Calu3 (cell line): ENCODE data around the gene SLC17A3. TPM values are rescaled to one million over a fixed set of nuclear protein-coding genes. Genes with fewer than 3 reads are reported as not detected.
A peak's percentile ranks its signal among the peaks of the same experiment; 100 is the strongest.

Experiments
- BruUV-seq: library from RNA; stranded (reverse); fragments of 400-500 nt; replicated peaks from 2 replicates; lab custom pipeline; 2021; lab: Mats Ljungman, UMichigan
- CTCF ChIA-PET: fragments of 300-600 bp; sonication (Branson Sonifier 250); formaldehyde crosslinking; loops from one replicate; lab custom pipeline; 2022; ENCODE audit warnings: antibody characterized with exemption; lab: Charles Lee
- DNase-seq: peaks from one replicate; pipeline ENCODE4 v3.0.0; 2022
- H3K27ac Mint-ChIP-seq: one replicate; pipeline ENCODE4 v1.8.0; 2022; ENCODE audit warnings: mixed read lengths; ENCODE audit not compliant: unreplicated experiment
- H3K27me3 Mint-ChIP-seq: one replicate; pipeline ENCODE4 v1.8.0; 2022; ENCODE audit warnings: mixed read lengths; ENCODE audit not compliant: unreplicated experiment
- H3K36me3 Mint-ChIP-seq: one replicate; pipeline ENCODE4 v1.8.0; 2022; ENCODE audit warnings: mild to moderate bottlenecking, moderate library complexity, mixed read lengths; ENCODE audit not compliant: insufficient read depth, unreplicated experiment
- H3K4me1 Mint-ChIP-seq: one replicate; pipeline ENCODE4 v1.8.0; 2022; ENCODE audit warnings: mild to moderate bottlenecking, low read depth, mixed read lengths; ENCODE audit not compliant: unreplicated experiment
- H3K4me3 Mint-ChIP-seq: one replicate; pipeline ENCODE4 v1.8.0; 2022; ENCODE audit warnings: mild to moderate bottlenecking, low read depth, moderate library complexity, mixed read lengths; ENCODE audit not compliant: unreplicated experiment
- H3K9me3 Mint-ChIP-seq: one replicate; pipeline ENCODE4 v1.8.0; 2022; ENCODE audit warnings: low read depth, mixed read lengths; ENCODE audit not compliant: unreplicated experiment
- CTCF ChIP-seq: fragments of 200-600 bp; IDR thresholded peaks from one replicate; pipeline ENCODE4 v1.8.0; 2022; ENCODE audit warnings: antibody characterized with exemption; ENCODE audit not compliant: unreplicated experiment
- intact Hi-C: fragments of 100-400 bp; cut with micrococcal nuclease; formaldehyde crosslinking; loops from one replicate; pipeline ENCODE4 v1.10.0; 2022; ENCODE audit not compliant: unreplicated experiment
- total RNA-seq: library from RNA; stranded (reverse); gene quantifications from 2 replicates; pipeline ENCODE4 v1.2.3, GENCODE V29; 2022

SLC17A3 gene
- total RNA-seq, 1 experiment from 2014 or later, result not detected

- Mint-ChIP-seq H3K4me3 (no peak overlapping the region), H3K27ac (peak overlapping the region; percentile 77), H3K9me3 (peaks cover 2% of the 10 kb centered on the region), H3K27me3 (no peaks in the 10 kb centered on the region), H3K4me1 (peaks cover 30% of the 10 kb centered on the region), H3K36me3 (no peaks in the 10 kb centered on the region)
- intact Hi-C loops, result no loop called here
- CTCF ChIA-PET, result no interaction called here
- no peak for DNase-seq
- no peak for TF ChIP-seq CTCF
- no TSS peak for BruUV-seq
Measured at GRCh38 chr6:25911351-25911750, 37.3 kb upstream of the SLC17A3 start.

GRCh38 chr6:25907475-25908014 is 33.5 kb upstream of the SLC17A3 start:
- no peak for TF ChIP-seq CTCF
- intact Hi-C loops, result no loop called here
- Mint-ChIP-seq H3K27me3 (no peaks in the 10 kb centered on the region), H3K27ac (no peak overlapping the region), H3K36me3 (no peaks in the 10 kb centered on the region), H3K9me3 (peaks cover 2% of the 10 kb centered on the region), H3K4me1 (peaks cover 16% of the 10 kb centered on the region), H3K4me3 (no peak overlapping the region)
- no peak for DNase-seq
- no TSS peak for BruUV-seq
- CTCF ChIA-PET, result interaction anchor here (0.5 to 3.3 kb wide), 2 partner anchors 8 to 157 kb away, joined by 9 to 15 read pairs; no protein-coding TSS in a partner anchor

GRCh38 chr6:25903467-25904099 is 29.5 kb upstream of the SLC17A3 start:
- CTCF ChIA-PET, result no interaction called here
- no peak for TF ChIP-seq CTCF
- Mint-ChIP-seq H3K4me1 (peaks cover 26% of the 10 kb centered on the region), H3K9me3 (no peaks in the 10 kb centered on the region), H3K27me3 (no peaks in the 10 kb centered on the region), H3K36me3 (no peaks in the 10 kb centered on the region), H3K27ac (no peak overlapping the region), H3K4me3 (no peak overlapping the region)
- no TSS peak for BruUV-seq
- DNase-seq, result no peak
- intact Hi-C loops, result loop anchor here (5.0 kb wide), 1 partner anchor 39 kb away; no protein-coding TSS in a partner anchor

- no peaks in the 10 kb centered on the region for H3K27me3 Mint-ChIP-seq
- CTCF ChIA-PET, result no interaction called here
- TF ChIP-seq CTCF, result no peak
- peaks cover 30% of the 10 kb centered on the region for H3K4me1 Mint-ChIP-seq
- no peak for DNase-seq
- H3K36me3 Mint-ChIP-seq, result no peaks in the 10 kb centered on the region
- no TSS peak for BruUV-seq
- no peaks in the 10 kb centered on the region for H3K9me3 Mint-ChIP-seq
- no peak overlapping the region for H3K27ac Mint-ChIP-seq
- no peak overlapping the region for H3K4me3 Mint-ChIP-seq
- intact Hi-C loops, result loop anchor here (5.0 kb wide), 1 partner anchor 40 kb away; no protein-coding TSS in a partner anchor
Measured at GRCh38 chr6:25902071-25902470, 28.0 kb upstream of the SLC17A3 start.
